ENCODE measurements around the gene KLRC4. TPM values are rescaled to one million over a fixed set of nuclear protein-coding genes. Genes with fewer than 3 reads are reported as not detected.

Gene KLRC4
- total RNA-seq, 1 experiment from 2014 or later: not detected

- TF ChIP-seq SMAD3 (CRISPR knock-in tag; IDR thresholded peaks at IDR 0.05; ENCODE audit: borderline replicate concordance) (no peak), ZNF425 (CRISPR knock-in tag; conservative IDR thresholded peaks at IDR 0.05) (no peak), ERG (CRISPR knock-in tag; IDR thresholded peaks at IDR 0.05) (no peak), GABPB1 (CRISPR knock-in tag; IDR thresholded peaks at IDR 0.05) (no peak)
These were observed 4.8 kb downstream of the KLRC4 start (continued) for GRCh38 chr12:10404798-10405197.

GRCh38 chr12:10400829-10401228 lies 8.7 kb downstream of the KLRC4 start:
- H3K4me1 Mint-ChIP-seq: peaks cover 6% of the 10 kb centered on the region
- CTCF ChIA-PET: no interaction called here
- no peaks in the 10 kb centered on the region for H3K27me3 Mint-ChIP-seq (ENCODE audit: low read depth)
- no peak overlapping the region for H3K27ac Mint-ChIP-seq
- H3K36me3 Mint-ChIP-seq: 0 out of 2 replicates have a peak, but pooled peaks cover 3% of the 10 kb centered on the region
- DNase-seq (ENCODE audit: low spot score): no peak
- H3K4me3 Mint-ChIP-seq: no peak overlapping the region
- POLR2A ChIA-PET: no interaction called here
- no peak for ATAC-seq
- no peak for TF ChIP-seq USF2 (CRISPR knock-in tag; IDR thresholded peaks at IDR 0.05)
- no peak for TF ChIP-seq CBFB (CRISPR knock-in tag; IDR thresholded peaks at IDR 0.05; ENCODE audit: low read depth)
- no peak for TF ChIP-seq SMAD4 (CRISPR knock-in tag; IDR thresholded peaks at IDR 0.05)
- TF ChIP-seq FOXP4 (CRISPR knock-in tag; IDR thresholded peaks at IDR 0.05): no peak
- no peak for TF ChIP-seq ZNF121 (CRISPR knock-in tag; IDR thresholded peaks at IDR 0.05)
- no peak for TF ChIP-seq ESRRA (CRISPR knock-in tag; IDR thresholded peaks at IDR 0.05; ENCODE audit: borderline replicate concordance)
- H3K9me3 Mint-ChIP-seq: peaks cover 8% of the 10 kb centered on the region

GRCh38 chr12:10398168-10398567 lies 11.4 kb downstream of the KLRC4 start:
- Mint-ChIP-seq H3K36me3 (no peaks in the 10 kb centered on the region), H3K27me3 (ENCODE audit: low read depth) (no peaks in the 10 kb centered on the region), H3K4me3 (no peak overlapping the region), H3K9me3 (no peaks in the 10 kb centered on the region), H3K4me1 (peaks cover 21% of the 10 kb centered on the region), H3K27ac (no peak overlapping the region)
- ATAC-seq: no peak
- CTCF ChIA-PET: no interaction called here
- no peak for DNase-seq (ENCODE audit: low spot score)
- POLR2A ChIA-PET: no interaction called here
- TF ChIP-seq USF1 (CRISPR knock-in tag; IDR thresholded peaks at IDR 0.05): no peak

- Mint-ChIP-seq H3K36me3 (no peaks in the 10 kb centered on the region), H3K27ac (no peak overlapping the region), H3K4me3 (no peak overlapping the region), H3K4me1 (peaks cover 24% of the 10 kb centered on the region), H3K27me3 (ENCODE audit: low read depth) (no peaks in the 10 kb centered on the region), H3K9me3 (no peaks in the 10 kb centered on the region)
- ATAC-seq (no peak), DNase-seq (ENCODE audit: low spot score) (no peak)
- ChIA-PET CTCF (interaction anchor here (0.7 kb wide), 1 partner anchor 31 kb away, joined by 3 read pairs; no protein-coding TSS in a partner anchor), POLR2A (interaction anchor here (0.6 kb wide), 1 partner anchor 773 kb away, joined by 3 read pairs; no protein-coding TSS in a partner anchor)
- TF ChIP-seq ZNF281 (CRISPR knock-in tag; IDR thresholded peaks at IDR 0.05) (no peak), GABPB1 (CRISPR knock-in tag; IDR thresholded peaks at IDR 0.05) (no peak), CBFB (CRISPR knock-in tag; IDR thresholded peaks at IDR 0.05; ENCODE audit: low read depth) (no peak), STAT6 (CRISPR knock-in tag; conservative IDR thresholded peaks at IDR 0.05; ENCODE audit: low read depth) (no peak), ZMAT4 (CRISPR knock-in tag; IDR thresholded peaks at IDR 0.05) (no peak), IRF1 (CRISPR knock-in tag; IDR thresholded peaks at IDR 0.05) (no peak)
These were observed 12.3 kb downstream of the KLRC4 start for GRCh38 chr12:10397296-10397695.

All from WTC11 (cell line).